Activated T-cell treated with anti-CD3 and anti-CD28 coated beads, Interleukin-2, amount 50 U/mL, for 24 hours (primary cell): ENCODE data around the gene LARGE1.
"Not testable (repeated sequence)": the region's sequence is repeated elsewhere in the genome, so short reads cannot be mapped to it uniquely, and the experiment has no call there.

Experiments used
- DNase-seq: peaks from one replicate; pipeline ENCODE4 v3.0.0-alpha.2; 2020
- H3K27ac Mint-ChIP-seq: 2 replicates; pipeline ENCODE4 v1.8.0; 2020; ENCODE audit warnings: mild to moderate bottlenecking, mixed read lengths
- H3K27me3 Mint-ChIP-seq: 2 replicates; pipeline ENCODE4 v1.8.0; 2020; ENCODE audit warnings: mixed read lengths
- H3K36me3 Mint-ChIP-seq: 2 replicates; pipeline ENCODE4 v1.8.0; 2020; ENCODE audit warnings: low read depth, mixed read lengths
- H3K4me1 Mint-ChIP-seq: 2 replicates; pipeline ENCODE4 v1.8.0; 2020; ENCODE audit warnings: low read depth, mixed read lengths
- H3K4me3 Mint-ChIP-seq: 2 replicates; pipeline ENCODE4 v1.8.0; 2020; ENCODE audit warnings: mild to moderate bottlenecking, moderate library complexity, mixed read lengths
- H3K9me3 Mint-ChIP-seq: 2 replicates; pipeline ENCODE4 v1.8.0; 2020; ENCODE audit warnings: mixed read lengths

The LARGE1 gene

GRCh38 chr22:33380789-33381530 is 539.3 kb downstream of the LARGE1 start:
- H3K9me3 Mint-ChIP-seq = peaks cover 9% of the 10 kb centered on the region
- H3K27me3 Mint-ChIP-seq = no peaks in the 10 kb centered on the region
- H3K4me3 Mint-ChIP-seq = no peak overlapping the region
- DNase-seq = no peak
- no peaks in the 10 kb centered on the region for H3K36me3 Mint-ChIP-seq
- H3K27ac Mint-ChIP-seq = no peak overlapping the region
- H3K4me1 Mint-ChIP-seq = no peaks in the 10 kb centered on the region

DNA sequence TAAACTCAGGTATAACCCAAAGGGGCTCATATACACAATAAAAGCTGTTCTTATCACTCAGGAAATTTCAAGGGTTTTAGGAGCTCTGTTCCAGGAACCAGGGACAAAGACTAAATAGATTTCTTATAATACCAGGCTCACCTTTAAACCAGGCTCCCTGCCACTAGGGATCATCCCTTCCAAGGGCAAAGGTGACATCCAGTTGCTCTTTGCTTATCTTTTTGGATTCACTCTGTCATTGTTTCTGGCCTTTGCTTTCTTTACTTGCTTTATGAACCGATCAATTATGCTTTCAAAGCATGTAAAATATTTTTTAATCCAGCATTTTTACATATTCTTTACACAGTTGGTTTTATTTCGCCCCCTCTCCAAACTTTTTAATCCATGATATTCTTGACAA is 540.4 kb downstream of the LARGE1 start:
- H3K27ac Mint-ChIP-seq = no peak overlapping the region
- H3K4me3 Mint-ChIP-seq = no peak overlapping the region
- no peaks in the 10 kb centered on the region for H3K36me3 Mint-ChIP-seq
- peaks cover 9% of the 10 kb centered on the region for H3K9me3 Mint-ChIP-seq
- no peaks in the 10 kb centered on the region for H3K4me1 Mint-ChIP-seq
- no peak for DNase-seq
- H3K27me3 Mint-ChIP-seq = no peaks in the 10 kb centered on the region

GRCh38 chr22:33372875-33373274 is 547.4 kb downstream of the LARGE1 start:
- Mint-ChIP-seq H3K27me3 (no peaks in the 10 kb centered on the region), H3K4me3 (no peak overlapping the region), H3K36me3 (no peaks in the 10 kb centered on the region), H3K27ac (no peak overlapping the region), H3K9me3 (peaks cover 2% of the 10 kb centered on the region), H3K4me1 (no peaks in the 10 kb centered on the region)
- DNase-seq = no peak

GRCh38 chr22:33363256-33363655 is 557.0 kb downstream of the LARGE1 start:
- not testable (repeated sequence) for H3K4me3 Mint-ChIP-seq, H3K4me1 Mint-ChIP-seq, H3K36me3 Mint-ChIP-seq, DNase-seq, H3K27ac Mint-ChIP-seq, H3K9me3 Mint-ChIP-seq, H3K27me3 Mint-ChIP-seq

GRCh38 chr22:33362702-33363101 is 557.6 kb downstream of the LARGE1 start:
- no peak overlapping the region for H3K4me3 Mint-ChIP-seq
- no peaks in the 10 kb centered on the region for H3K27me3 Mint-ChIP-seq
- H3K4me1 Mint-ChIP-seq = no peaks in the 10 kb centered on the region
- H3K27ac Mint-ChIP-seq = no peak overlapping the region
- H3K9me3 Mint-ChIP-seq = peaks cover 2% of the 10 kb centered on the region
- no peak for DNase-seq
- H3K36me3 Mint-ChIP-seq = no peaks in the 10 kb centered on the region

DNA sequence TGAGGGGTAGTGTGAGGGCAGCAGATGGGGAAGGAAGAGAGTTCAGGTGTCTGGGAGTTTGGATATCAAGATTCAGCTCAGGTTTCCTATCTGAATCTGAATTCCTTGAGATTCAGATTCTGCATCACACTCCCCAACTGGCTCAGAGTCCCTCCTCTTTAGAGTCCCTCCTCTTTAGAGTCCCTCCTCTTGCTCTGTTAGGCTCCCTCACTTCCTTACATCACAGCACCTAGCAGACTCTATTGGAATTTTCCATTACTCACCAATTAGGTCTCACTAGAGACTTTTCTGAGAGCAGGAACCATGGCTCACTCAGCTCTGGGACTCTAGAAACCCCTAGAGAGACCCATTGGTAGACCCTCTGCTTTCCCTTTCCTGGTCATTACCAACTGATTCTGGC is 558.7 kb downstream of the LARGE1 start:
- no peak for DNase-seq
- no peak overlapping the region for H3K27ac Mint-ChIP-seq
- H3K4me1 Mint-ChIP-seq = no peaks in the 10 kb centered on the region
- H3K27me3 Mint-ChIP-seq = no peaks in the 10 kb centered on the region
- H3K9me3 Mint-ChIP-seq = peaks cover 2% of the 10 kb centered on the region
- H3K4me3 Mint-ChIP-seq = no peak overlapping the region
- H3K36me3 Mint-ChIP-seq = no peaks in the 10 kb centered on the region

GRCh38 chr22:33357981-33358399 is 562.3 kb downstream of the LARGE1 start:
- no peaks in the 10 kb centered on the region for H3K4me1 Mint-ChIP-seq
- H3K9me3 Mint-ChIP-seq = peaks cover 4% of the 10 kb centered on the region
- H3K27me3 Mint-ChIP-seq = no peaks in the 10 kb centered on the region
- H3K27ac Mint-ChIP-seq = no peak overlapping the region
- H3K4me3 Mint-ChIP-seq = no peak overlapping the region
- H3K36me3 Mint-ChIP-seq = no peaks in the 10 kb centered on the region
- DNase-seq = no peak

DNA sequence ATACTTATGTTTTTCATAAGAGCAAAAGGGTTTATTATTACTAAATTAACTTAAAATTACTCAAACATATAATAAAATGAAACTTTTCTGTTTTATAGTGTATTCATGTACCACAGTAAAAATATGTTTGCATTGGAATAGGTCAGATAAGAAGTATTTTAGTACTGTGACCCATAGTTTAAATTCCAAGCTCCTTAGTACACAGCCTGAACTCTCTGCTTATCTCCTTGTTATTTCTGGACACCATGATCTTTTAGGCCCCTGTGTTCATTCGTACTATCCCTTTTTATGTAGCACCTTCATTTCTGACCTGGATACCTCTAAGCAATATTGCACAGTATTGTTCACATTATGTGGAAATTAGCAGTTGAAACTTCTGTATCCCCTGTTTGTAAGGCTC is 565.3 kb downstream of the LARGE1 start:
- Mint-ChIP-seq H3K4me3 (no peak overlapping the region), H3K9me3 (peaks cover 7% of the 10 kb centered on the region), H3K27ac (no peak overlapping the region), H3K36me3 (no peaks in the 10 kb centered on the region), H3K27me3 (no peaks in the 10 kb centered on the region), H3K4me1 (no peaks in the 10 kb centered on the region)
- DNase-seq = no peak

DNA sequence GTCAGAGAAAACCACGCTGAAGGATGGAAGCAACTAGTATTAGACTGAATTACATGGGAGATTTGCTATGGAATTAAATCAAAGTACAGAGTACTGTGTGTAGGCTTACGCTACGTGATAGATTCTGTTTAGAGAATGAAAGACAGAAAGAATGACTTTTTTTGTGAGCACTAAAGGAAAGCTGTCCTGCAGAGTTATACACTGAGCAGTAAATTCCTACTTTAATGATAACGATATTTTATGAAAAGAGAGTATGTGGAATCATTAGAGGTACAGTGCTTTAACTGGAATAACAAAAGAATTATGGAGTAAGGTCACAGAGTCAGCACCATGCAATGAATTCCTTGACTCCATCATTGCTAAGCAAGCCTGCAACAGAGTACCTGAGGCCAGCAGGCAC is 566.8 kb downstream of the LARGE1 start:
- no peak for DNase-seq
- Mint-ChIP-seq H3K36me3 (no peaks in the 10 kb centered on the region), H3K27me3 (no peaks in the 10 kb centered on the region), H3K4me3 (no peak overlapping the region), H3K27ac (no peak overlapping the region), H3K4me1 (no peaks in the 10 kb centered on the region), H3K9me3 (peaks cover 16% of the 10 kb centered on the region)

DNA sequence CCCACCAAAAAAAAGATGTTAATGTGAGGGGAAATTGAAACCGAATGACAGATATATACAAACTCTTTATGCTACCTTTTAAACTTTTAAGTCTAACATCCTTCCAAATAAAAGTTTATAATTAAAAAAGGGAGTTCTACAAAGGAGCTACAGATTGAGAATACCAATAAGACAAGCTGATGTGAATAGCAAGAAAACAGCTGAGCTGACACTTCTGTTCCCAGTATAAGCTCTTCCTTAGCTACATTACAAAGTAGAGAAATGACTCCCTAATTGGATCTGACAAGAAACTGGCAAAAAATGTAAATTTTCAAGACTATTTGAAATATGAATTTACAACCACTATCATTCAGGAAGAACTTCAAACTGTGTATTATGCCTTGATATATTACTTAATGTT is 567.5 kb downstream of the LARGE1 start:
- no peaks in the 10 kb centered on the region for H3K4me1 Mint-ChIP-seq
- no peaks in the 10 kb centered on the region for H3K36me3 Mint-ChIP-seq
- DNase-seq = no peak
- H3K9me3 Mint-ChIP-seq = peaks cover 14% of the 10 kb centered on the region
- H3K27ac Mint-ChIP-seq = no peak overlapping the region
- H3K27me3 Mint-ChIP-seq = no peaks in the 10 kb centered on the region
- no peak overlapping the region for H3K4me3 Mint-ChIP-seq

GRCh38 chr22:33350961-33351360 is 569.3 kb downstream of the LARGE1 start:
- no peaks in the 10 kb centered on the region for H3K4me1 Mint-ChIP-seq
- no peak overlapping the region for H3K4me3 Mint-ChIP-seq
- H3K36me3 Mint-ChIP-seq = no peaks in the 10 kb centered on the region
- H3K27ac Mint-ChIP-seq = no peak overlapping the region
- DNase-seq = no peak
- H3K9me3 Mint-ChIP-seq = peaks cover 19% of the 10 kb centered on the region
- H3K27me3 Mint-ChIP-seq = no peaks in the 10 kb centered on the region

DNA sequence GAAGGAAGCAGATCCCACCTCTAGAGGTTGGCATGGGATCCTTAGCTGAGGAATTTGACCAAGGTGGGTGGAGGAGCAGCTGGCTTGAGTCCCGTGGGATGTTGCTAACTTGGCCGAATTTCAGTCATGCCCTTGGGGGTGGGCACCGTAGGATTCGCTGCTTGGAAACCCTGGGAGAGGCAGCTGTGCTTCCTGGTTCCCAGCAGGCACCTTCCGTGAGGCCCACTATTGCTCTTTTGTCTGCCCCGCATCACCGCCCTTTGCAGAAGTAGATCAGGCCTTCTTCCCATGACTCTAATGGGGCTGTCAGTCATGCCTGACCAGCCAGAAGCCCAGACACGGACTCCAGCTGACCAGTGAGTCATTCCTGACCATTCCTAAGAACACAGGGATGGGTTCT is 569.8 kb downstream of the LARGE1 start:
- Mint-ChIP-seq H3K4me3 (no peak overlapping the region), H3K27ac (no peak overlapping the region), H3K9me3 (peaks cover 19% of the 10 kb centered on the region), H3K36me3 (no peaks in the 10 kb centered on the region), H3K27me3 (no peaks in the 10 kb centered on the region), H3K4me1 (no peaks in the 10 kb centered on the region)
- DNase-seq = no peak

- Mint-ChIP-seq H3K9me3 (peaks cover 17% of the 10 kb centered on the region), H3K27me3 (no peaks in the 10 kb centered on the region), H3K36me3 (no peaks in the 10 kb centered on the region), H3K27ac (no peak overlapping the region), H3K4me1 (no peaks in the 10 kb centered on the region), H3K4me3 (no peak overlapping the region)
- no peak for DNase-seq
These were observed 573.3 kb downstream of the LARGE1 start for GRCh38 chr22:33347002-33347401.

GRCh38 chr22:33341611-33342010 is 578.7 kb downstream of the LARGE1 start:
- Mint-ChIP-seq H3K27me3 (peaks cover 3% of the 10 kb centered on the region), H3K9me3 (peaks cover 2% of the 10 kb centered on the region), H3K4me1 (no peaks in the 10 kb centered on the region), H3K27ac (no peak overlapping the region), H3K4me3 (no peak overlapping the region), H3K36me3 (no peaks in the 10 kb centered on the region)
- no peak for DNase-seq

- H3K36me3 Mint-ChIP-seq = no peaks in the 10 kb centered on the region
These were observed 582.8 kb downstream of the LARGE1 start for GRCh38 chr22:33337524-33337923.

More at GRCh38 chr22:33337524-33337923, 582.8 kb downstream of the LARGE1 start:
- no peak for DNase-seq
- H3K27ac Mint-ChIP-seq = no peak overlapping the region
- no peaks in the 10 kb centered on the region for H3K4me1 Mint-ChIP-seq
- no peak overlapping the region for H3K4me3 Mint-ChIP-seq
- peaks cover 3% of the 10 kb centered on the region for H3K27me3 Mint-ChIP-seq
- no peaks in the 10 kb centered on the region for H3K9me3 Mint-ChIP-seq
